ENCODE measurements around the gene ELOB.
A peak's percentile ranks its signal among the peaks of the same experiment; 100 is the strongest.

ELOB gene

DNA sequence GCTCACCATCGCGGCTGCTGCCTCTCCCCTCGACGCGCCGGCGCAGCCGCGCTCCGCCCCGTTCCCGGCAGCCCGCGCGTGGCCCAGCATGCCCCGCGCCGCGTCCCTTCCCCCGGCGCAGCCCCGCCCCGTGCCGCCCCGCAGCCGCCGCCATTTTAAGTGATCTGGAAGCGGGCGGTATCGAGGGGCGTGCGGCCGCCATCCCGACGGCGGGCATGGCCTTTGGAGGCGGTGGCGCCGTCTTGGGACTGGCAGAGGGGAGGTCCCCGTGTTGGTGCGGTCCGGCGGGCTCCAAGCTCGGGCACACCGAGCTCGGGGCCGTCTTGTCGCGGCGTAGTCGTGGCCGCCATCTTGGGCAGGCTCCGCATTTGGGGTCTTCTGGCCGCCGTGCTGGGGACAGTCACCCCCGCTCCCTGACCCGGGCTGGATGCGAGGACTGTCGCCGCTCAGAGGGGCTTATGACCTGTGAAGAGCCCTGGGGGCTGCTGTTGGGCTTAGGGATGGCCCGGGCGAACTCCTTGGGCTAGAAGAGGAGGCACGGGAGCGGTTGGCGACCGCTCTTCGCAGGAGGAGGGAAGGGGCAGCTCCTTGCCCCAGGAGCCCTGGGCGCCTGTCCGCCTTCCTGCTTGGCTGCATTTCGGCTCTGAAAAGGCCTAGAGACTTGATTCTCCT is at the start of gene ELOB:
Gene ELOB (minus strand): TSS at position 50 of the 672 bp plus-strand sequence. CDS start 41 bp downstream, at position 9.
- peak; percentile 67 to 80 for DNase-seq

DNA sequence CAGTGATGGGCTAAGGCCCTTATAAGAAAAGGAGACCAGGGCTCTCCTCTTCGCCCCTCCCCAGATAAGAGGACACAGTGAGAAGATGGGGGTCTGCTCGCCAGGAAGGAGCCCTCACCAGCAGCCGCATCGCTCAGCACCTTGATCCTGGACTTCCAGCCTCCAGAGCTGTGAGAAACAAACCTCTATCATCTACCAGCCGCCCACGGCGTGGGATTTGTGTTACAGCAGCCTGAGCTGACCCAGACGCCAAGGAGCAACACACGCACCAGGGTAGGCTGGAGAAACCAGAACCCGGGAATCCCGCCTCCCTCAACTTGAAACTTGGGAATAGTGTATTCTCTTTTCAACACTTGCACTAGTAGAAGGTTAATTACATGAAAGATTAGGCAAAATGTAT is 48.8 kb upstream of the ELOB start:
- DNase-seq, result no peak

DNA sequence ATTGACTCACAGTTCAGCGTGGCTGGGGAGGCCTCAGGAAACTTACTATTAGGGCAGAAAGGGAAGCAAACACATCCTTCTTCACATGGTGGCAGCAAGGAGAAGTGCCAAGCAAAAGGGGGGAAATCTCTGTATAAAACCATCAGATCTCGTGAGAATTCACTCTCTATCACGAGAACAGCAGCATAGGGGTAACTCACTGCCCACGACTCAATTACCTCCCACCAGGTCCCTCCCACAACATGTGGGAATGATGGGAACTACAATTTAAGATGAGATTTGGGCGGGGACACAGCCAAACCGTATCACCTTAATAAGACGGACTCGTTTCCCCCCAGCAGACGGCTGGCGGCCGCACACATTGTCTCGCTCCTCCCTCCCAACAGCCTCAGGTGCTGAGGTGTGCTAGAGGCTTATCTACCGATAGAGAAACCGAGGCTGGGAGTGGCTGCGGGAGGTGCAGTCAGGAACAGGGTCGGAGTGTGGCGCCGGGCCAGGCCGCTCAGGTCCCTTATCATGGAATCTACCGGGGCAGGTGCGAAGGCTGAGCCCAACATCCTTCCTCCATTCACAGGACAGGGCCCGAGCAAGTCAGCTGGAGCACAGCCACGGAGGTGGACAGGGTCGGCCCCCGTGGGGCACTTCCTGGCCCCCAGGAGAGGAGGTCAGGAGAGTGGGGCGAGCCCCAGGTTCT is 48.1 kb upstream of the ELOB start:
- DNase-seq, result no peak

DNA sequence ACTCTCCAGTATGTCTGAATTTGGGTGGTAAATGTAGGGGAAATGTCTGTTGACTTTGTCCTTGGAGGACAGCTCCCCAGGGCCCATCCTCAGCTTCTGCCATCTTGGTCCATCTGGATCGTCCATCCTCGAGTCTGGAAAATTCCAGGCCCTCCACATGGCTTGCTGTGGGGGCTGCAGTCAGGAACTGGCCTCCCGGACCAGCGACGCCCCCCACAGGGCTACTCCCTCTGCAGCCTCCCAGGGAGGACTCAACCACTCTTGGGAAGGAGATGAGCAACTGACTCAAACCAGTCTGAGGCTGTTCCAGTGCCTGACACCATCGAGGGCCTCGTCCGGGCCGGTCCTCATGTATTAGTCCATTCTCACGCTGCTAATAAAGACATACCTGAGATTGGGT is 47.5 kb upstream of the ELOB start:
- no peak for DNase-seq

DNA sequence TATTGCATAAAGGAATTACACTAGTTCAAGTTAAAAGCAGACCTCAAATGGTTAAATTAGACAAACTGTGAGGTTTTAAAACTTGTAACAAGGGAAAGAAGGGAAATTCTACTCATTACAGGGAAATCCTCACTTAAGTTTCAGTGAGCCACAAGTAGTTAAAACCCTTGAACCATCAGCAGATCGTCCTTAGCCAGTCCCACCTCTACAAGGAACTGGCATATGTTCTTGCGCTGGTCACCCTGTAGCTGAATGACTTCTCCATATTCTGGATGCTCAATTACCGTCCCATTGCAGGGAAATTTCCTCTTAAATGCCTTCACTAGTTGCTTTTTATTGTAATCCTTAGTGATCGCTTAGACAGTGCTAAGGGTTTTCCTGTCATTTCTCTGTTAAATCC is 45.4 kb upstream of the ELOB start:
- DNase-seq, result no peak

DNA sequence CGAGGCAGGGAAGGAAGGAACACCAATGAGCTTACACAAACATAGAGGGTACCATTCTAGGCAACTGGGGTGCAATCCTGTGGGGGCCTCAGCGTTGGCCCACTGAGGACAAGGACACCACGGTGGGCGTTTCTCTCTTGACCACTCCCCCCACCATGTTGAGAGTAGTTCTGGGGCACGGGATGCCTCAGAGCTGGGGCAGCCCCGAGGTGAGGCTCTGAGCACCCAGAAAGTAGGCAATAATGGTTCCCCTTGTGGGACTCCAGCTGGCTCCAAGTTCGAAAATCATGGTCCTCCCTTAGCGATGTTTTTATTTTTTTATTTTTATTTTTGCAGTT is 45.0 kb upstream of the ELOB start:
- DNase-seq, result no peak

DNA sequence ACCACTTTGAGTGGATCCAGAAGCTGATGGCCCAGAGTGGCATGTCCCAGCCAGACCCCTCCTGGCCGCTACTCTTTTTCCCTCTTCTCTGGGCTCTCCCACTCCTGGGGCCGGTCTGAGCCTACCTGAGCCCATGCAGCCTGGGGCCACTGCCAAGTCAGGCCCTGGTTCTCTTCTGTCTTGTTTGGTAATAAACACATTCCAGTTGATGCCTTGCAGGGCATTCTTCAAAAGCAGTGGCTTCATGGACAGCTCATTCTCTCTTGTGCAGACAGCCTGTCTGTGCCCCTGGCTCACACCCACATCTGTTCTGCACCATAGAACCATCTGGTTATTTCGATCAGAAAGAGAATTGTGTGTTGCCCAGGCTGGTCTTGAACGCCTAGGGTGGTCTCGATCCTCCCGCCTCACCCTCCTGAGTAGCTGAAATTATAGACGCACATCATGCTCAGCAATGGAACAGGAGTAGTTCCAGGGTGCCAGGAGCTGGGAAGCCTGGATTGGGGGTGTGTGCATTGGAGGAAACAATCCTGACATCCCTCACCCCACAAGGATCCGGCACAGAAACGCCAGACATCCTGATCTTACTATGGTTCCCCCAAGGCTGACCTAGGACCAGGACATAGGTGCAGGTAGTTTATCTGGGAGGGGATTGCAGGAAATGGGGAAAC is 44.5 kb upstream of the ELOB start:
- DNase-seq, result no peak

DNA sequence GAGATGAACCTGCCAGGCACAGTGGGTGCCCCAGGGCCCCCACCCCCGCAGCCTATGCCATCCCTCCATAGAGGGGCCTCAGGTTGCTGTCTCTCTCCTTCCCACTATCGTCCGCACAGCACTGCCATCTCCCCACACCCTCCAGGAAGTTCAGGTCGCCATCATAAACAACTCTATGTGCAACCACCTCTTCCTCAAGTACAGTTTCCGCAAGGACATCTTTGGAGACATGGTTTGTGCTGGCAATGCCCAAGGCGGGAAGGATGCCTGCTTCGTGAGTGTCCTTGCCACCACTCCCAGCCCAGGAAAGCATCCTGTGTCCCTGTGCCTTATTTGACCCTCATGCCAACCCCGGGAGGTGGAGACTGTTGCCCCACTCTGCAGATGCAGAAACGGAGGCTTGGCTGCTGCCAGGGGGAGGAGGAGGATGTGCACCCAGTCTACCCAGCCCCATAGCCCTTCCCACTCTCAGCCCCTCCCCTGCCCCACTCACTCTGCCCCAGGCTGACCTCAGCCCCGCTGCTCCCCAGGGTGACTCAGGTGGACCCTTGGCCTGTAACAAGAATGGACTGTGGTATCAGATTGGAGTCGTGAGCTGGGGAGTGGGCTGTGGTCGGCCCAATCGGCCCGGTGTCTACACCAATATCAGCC is 43.9 kb upstream of the ELOB start:
- DNase-seq, result no peak

DNA sequence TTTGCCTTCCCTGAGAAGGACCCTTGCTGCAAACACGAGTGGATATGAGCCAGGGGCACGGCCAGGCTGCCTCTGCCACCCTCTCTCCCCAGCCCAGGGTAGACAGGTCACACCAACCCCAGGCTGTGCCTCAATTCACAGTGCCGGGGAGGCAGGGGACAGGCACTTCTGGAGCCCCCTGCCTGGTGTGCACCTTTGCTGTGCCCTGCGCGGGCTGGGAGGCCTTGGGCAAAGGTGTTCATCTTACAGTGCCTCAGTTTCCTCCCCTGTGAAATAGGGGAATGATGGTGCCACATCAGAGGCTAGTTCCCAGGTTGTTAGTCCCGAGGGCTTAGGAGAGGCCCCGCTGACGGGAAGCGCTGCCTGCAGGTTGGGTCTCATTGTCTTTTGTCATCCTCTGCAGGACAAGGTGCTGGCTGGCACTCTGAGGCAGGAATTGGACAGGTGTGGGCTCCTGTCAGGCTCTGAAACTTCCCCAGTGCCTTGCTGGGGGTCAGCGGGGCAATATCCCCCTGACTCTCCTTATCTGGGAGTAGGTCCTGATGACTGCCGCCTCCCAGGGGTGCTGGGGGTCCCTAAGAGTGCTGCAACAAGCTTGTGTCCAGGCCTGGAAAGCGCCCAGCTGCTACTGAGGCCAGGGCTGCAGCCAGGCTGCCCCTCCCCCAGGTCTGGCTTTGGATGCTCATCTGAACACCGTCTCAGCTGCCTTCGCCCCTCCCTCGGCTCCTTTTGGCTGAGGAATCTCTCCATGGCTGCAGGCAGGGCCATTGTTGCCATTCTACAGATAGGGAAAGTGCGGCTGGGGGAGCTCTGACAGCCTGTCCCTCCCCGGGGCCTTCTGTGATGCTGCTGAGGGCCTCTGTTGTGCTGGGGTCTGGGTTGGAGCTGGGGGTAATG is 43.1 kb upstream of the ELOB start:
- no peak for DNase-seq

DNA sequence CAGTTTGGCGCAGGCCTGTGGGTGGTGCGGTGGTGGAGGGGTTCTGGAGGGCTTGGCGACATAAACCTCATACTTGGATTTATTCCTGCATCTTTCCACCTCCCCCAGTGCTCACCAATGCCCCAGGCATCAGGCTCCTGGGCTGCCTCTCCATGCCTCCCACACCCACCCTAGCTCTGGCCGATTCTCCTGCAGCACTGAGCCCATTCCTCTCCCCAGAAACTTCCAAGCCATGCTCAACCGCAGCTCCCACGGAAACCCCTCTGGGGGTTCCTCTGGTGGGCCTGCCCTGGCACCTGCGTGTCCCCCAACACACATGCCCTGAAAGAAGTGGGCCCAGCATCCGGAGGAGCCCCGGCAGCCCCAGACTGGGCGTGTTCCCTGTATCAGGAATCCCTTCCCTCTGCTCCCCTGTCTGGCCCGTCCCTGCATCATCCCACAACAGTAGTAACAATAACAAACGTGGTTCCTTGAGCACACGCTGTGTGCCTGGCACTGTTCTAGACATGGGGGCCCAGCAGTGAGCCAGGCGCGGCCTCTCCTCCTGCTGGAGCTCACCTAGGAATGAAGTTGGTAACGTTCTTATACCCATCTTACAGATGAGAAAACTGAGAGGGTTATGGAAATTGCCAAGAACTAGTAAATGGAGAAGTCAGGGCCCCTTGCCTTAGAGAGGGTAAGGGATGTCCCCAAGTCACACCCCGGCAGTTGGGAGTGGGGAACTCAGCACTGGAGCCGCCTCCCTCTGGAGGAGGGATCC is 42.3 kb upstream of the ELOB start:
- DNase-seq, result no peak

DNA sequence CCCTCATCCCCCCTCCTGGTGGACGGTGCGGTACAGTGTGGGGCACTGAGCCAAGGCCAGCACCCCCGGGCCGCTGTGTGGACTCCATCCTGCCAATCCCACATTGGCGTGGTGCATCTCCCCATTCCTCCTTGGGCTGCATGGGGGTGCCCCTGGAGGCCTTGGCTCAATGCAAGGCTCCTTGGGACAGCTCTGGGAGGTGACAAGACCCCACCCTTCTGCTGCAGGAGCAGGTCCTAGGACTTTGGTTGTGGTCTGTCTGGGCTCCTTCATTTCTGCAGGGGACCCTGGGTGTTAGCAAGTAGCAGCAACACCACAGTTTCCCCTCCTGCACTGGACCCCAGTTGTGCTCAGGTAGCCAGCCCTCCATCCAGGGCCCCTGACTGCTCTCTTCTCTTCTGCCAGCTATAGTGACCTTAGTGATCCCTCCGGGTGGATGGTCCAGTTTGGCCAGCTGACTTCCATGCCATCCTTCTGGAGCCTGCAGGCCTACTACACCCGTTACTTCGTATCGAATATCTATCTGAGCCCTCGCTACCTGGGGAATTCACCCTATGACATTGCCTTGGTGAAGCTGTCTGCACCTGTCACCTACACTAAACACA is 41.3 kb upstream of the ELOB start:
- DNase-seq, result no peak

DNA sequence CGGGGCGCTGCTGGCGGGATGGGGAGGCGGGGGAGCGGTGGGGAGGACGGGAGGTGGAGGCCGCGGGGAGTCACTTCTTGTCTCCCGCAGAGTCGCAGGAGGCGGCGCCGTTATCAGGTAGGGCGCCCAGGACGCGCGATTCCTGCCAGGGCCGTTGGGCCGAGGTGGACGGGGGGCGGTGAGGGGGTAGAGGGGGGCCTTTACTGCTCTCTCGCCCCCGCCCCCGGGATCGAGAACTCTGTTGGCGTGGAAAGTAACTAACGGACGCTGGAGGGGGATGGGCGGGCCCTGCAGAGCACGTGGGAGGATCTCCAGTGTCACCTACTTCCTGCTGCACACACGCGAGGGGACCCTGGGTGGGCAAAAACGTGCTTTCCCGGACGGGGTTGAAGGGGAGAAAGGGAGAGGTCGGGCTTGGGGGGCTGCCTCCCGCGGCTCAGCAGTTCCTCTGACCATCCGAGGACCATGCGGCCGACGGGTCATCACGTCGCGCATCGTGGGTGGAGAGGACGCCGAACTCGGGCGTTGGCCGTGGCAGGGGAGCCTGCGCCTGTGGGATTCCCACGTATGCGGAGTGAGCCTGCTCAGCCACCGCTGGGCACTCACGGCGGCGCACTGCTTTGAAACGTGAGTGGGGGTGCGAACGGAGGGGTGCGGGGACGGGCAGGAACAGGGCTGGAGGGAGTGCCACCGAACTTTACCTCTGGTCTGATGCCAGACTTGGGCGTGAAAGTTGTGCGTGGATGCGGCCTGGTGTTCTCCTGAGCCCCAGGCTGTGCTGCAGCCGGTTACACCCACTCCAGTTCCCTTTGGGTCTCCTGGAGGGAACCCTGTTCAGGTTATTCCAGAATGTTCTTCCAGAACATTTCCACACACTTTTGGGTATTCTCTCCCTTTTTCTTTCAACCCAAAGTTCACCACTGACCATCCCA is 40.5 kb upstream of the ELOB start:
- no peak for DNase-seq

DNA sequence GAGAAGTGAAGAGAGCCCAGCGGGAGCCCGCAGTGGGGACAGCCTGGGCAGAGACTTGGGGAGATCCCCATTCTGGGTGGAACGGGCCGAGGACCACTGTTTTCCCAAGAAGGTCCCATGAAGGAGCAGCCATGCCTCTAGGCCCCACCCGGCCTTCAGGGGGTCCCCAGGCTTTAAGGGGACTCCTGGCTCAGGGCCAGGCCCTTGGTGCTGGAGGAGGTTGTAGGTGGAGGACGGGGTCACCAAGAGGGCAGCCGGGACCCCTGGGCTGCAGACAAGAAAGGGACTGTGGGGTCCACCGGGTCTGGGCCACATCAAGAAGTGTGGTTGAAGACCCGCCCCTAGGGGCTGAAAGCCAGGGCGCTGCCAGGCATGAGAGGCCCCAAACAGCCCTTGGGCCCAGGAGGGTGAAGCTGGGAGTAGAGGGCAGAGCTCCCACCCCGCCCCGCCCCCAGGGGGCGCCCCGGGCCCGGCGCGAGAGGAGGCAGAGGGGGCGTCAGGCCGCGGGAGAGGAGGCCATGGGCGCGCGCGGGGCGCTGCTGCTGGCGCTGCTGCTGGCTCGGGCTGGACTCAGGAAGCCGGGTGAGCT is 39.8 kb upstream of the ELOB start, which contains the start of gene PRSS21:
Gene PRSS21 (plus strand): TSS at position 487 of the 589 bp plus-strand sequence. CDS start 32 bp downstream, at position 519.
- DNase-seq, result no peak

DNA sequence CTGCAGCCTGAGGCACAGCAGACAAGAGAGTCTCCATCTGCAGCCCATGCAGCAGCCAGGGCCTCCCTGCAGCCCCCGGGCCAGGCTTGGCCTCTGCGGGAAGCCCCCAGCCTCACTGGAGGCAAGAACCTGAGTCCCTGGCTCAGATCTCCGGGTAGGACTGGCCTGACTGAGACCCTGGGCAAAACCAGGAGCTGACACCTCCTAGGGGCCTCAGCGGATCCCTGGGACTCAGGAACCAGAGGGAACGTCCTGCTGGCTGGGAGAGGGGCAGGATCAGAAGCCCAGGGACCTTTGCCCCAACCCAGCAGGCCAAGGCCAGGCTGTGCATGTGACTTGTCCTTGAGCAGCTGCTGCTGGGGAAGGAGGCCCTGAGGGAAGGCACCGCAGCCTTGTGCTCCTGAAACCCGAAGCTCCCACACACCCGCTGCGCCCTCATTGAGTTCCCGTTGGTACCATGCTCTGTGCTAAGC is 38.3 kb upstream of the ELOB start:
- no peak for DNase-seq

DNA sequence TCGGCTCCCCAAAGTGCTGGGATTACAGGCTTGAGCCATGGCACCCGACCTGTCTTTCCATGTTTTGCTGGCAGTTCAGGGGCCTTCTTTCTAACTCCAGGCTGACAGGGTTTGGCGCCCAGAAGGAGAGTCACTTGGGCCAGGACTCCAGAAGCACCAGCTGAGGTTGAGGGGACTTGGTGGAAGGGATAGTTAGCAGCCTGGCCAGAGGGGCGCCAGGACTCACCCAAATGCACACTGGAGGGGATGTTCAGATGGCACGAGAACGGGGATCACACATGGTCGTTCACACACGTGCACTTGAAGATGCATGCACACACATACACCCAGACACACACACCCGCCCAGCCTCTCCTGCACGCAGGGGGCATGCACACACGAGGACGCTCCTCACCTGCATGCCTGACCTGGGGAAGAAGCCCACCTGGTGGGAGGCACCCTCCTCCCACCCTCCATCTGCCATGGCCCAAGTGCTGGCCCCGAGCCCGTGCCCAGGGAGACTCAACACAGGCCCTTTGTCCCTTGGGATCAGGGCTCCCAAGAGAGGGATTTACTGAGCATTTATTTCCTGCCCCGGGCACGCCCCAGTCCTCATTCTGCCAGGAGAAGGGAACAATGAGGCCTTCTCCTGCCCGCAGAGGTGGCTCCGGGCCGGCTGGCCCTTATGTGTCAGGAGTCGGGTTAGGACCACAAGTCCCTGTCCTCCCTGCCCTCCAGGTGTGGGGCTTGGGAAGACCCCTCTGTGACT is 37.6 kb upstream of the ELOB start:
- no peak for DNase-seq

DNA sequence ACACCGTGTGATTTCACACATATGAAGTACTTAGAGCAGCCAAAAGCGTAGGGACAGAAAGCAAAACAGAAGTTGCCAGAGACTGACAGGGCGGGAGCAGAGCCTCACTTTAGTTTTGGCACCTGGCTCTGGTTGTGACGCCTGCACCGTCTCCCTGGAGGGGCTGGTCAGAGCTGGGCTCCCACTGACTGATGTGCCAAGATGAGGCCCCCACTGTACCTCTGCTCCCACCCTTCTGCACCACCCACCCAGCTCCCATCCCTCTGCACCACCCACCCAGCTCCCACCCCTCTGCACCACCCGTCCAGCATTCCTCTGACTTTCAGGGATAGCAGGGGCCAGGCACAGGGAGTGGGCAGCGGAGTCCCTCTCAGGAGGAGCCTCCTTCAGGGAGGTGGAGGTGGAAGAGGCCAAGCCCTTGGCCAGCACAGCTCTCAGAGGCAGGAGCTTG is 36.7 kb upstream of the ELOB start:
- DNase-seq, result no peak

DNA sequence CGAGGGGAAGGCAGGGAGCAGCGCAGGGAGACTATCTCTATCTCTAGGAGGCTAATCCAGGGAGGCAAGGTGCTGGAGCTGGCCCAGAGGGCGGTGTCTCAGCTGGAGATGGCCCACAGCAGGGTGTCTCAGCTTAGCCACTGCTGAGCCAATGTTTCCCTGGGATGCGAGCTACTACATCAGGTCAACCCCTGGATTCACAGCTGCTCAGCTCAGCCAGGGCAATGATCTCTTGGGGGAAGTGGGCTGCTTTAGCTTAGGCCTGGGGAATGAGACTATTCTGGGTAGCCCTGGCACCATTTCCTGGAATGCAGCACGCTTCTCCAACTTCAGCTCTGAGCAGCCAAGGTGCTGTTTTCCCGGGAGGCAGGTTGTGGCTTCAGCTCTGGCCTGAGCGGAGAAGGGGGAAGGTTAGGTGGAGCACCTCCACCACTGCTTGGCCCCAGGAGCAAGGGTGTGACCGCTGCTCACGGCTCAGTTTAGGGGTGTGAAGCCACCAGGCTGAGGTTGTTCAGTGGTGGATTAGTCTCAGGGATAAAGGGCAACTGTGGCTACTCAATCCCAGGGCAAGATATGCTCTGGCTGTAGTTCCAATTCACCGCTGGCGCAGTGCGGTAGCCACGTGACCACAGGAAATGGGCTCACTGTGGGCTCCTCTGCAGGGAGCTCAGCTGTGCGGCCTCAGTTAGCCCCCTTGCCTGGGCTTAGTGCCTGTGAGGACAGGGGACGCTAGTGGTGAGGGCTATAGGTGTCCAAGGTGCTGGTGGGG is 34.8 kb upstream of the ELOB start:
- DNase-seq, result no peak

DNA sequence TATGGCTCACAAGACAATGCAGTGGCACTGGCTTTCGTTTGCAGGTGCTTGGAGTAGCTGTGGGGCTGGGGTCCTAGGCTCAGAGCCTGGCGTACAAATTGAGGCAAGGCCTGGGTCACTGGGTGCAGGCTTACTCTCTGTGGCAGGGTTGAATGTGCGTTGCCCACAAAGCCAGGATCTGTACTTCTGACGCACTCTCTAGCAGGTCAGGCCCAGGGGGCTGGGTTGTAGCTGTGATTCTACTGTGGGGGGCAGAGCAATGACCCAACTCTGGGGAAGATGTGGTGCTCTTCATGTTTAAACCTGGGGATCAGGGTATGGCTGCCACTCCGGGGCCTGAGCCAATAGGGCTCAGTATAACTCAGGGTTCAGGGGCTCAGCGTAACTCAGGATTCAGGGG is 33.6 kb upstream of the ELOB start:
- no peak for DNase-seq
